H1 (cell line): ENCODE data around the gene DAZAP2. TPM values are rescaled to one million over a fixed set of nuclear protein-coding genes. Genes with fewer than 3 reads are reported as not detected.

Experiments used
- CHD7 ChIP-seq: fragments of 300-600 bp; sonication (generic); IDR thresholded peaks from 2 replicates; pipeline ENCODE4 v1.7.1; 2012; ENCODE audit warnings: low read length, moderate library complexity, mild to moderate bottlenecking, inconsistent platforms; ENCODE audit not compliant: insufficient replicate concordance
- polyA plus RNA-seq, 7 experiments: library from polyadenylated mRNA; depleted of rRNA in 3 of 7; stranded (reverse) in 5 of 7; unstranded in 2 of 7; fragments of >200 nt in 5 of 7; fragments of 200-250 nt in 2 of 7; gene quantifications; 1 replicate in 5 of 7; 2 replicates in 1 of 7; 4 replicates in 1 of 7; pipeline versions ENCODE4 v1.2.1 to v1.2.3, GENCODE V29; 2011 to 2013; ENCODE audit warnings: missing spikeins in 2 of 7, mixed read lengths in 2 of 7
- total RNA-seq: library from RNA; stranded (reverse); fragmentation: NEBNext Ultra II Directional; extraction: Animal tissue kit (Norgen Biotek cat#: 25700); gene quantifications from 2 replicates; pipeline ENCODE4 v1.2.1, GENCODE V29; 2021

The DAZAP2 gene
- total and polyA plus RNA-seq, 2 of the 8 experiments (the other 6 are each of a cell fraction or from before 2014, with no cell fraction given) = 27.1 to 77.2 TPM

GRCh38 chr12:51225771-51226170 lies 12.9 kb upstream of the DAZAP2 start (continued):
- TF ChIP-seq CHD7 = no peak
